ENCODE measurements around the gene RDX. TPM values are rescaled to one million over a fixed set of nuclear protein-coding genes. Genes with fewer than 3 reads are reported as not detected.

The RDX gene
- total RNA-seq, 1 donor from 2014 or later, result 55.0 TPM

GRCh38 chr11:110279881-110280280, 16.5 kb downstream of the RDX start:
- DNase-seq (ENCODE audit: extremely low spot score in 2 of 2), result no peak
- Histone ChIP-seq H3K4me3 (no peak overlapping the region), H3K36me3 (peaks cover 0 to 4% of the 10 kb centered on the region in 2 donors), H3K27me3 (no peaks in the 10 kb centered on the region), H3K27ac (no peak overlapping the region), H3K4me1 (no peaks in the 10 kb centered on the region), H3K9me3 (no peaks in the 10 kb centered on the region)
- intact Hi-C loops (cut with DNase I), result no loop called here
- TF ChIP-seq POLR2AphosphoS5 (IDR thresholded peaks at IDR 0.05; ENCODE audit: insufficient read depth in 1 of 2, low read depth in 1 of 2), result no peak
- no peak for TF ChIP-seq POLR2A (IDR thresholded peaks at IDR 0.05)
- TF ChIP-seq CTCF (IDR thresholded peaks at IDR 0.05), result no peak

- no peaks in the 10 kb centered on the region for H3K27me3 ChIP-seq
- no peak overlapping the region for H3K4me3 ChIP-seq
- H3K9me3 ChIP-seq, result no peaks in the 10 kb centered on the region
- TF ChIP-seq POLR2AphosphoS5 (IDR thresholded peaks at IDR 0.05; ENCODE audit: insufficient read depth in 1 of 2, low read depth in 1 of 2), result no peak
- TF ChIP-seq POLR2A (IDR thresholded peaks at IDR 0.05), result no peak
- no peak for TF ChIP-seq CTCF (IDR thresholded peaks at IDR 0.05)
- intact Hi-C loops (cut with DNase I), result no loop called here
- H3K36me3 ChIP-seq, result peaks cover 0 to 26% of the 10 kb centered on the region in 2 donors
- DNase-seq (ENCODE audit: extremely low spot score in 2 of 2), result no peak
- no peak overlapping the region for H3K27ac ChIP-seq
- H3K4me1 ChIP-seq, result peaks cover 6% of the 10 kb centered on the region
Observed at GRCh38 chr11:110272919-110273318, 23.5 kb downstream of the RDX start.

GRCh38 chr11:110269996-110270395, 26.4 kb downstream of the RDX start:
- TF ChIP-seq CTCF (IDR thresholded peaks at IDR 0.05), result no peak
- TF ChIP-seq POLR2AphosphoS5 (IDR thresholded peaks at IDR 0.05; ENCODE audit: insufficient read depth in 1 of 2, low read depth in 1 of 2), result no peak
- TF ChIP-seq POLR2A (IDR thresholded peaks at IDR 0.05), result no peak
- Histone ChIP-seq H3K27ac (no peak overlapping the region), H3K9me3 (no peaks in the 10 kb centered on the region), H3K4me1 (peaks cover 6% of the 10 kb centered on the region), H3K4me3 (no peak overlapping the region), H3K27me3 (no peaks in the 10 kb centered on the region), H3K36me3 (peaks cover 0 to 21% of the 10 kb centered on the region in 2 donors)
- intact Hi-C loops (cut with DNase I), result no loop called here
- no peak for DNase-seq (ENCODE audit: extremely low spot score in 2 of 2)

- TF ChIP-seq POLR2A (IDR thresholded peaks at IDR 0.05) (no peak), CTCF (IDR thresholded peaks at IDR 0.05) (no peak), POLR2AphosphoS5 (IDR thresholded peaks at IDR 0.05; ENCODE audit: insufficient read depth in 1 of 2, low read depth in 1 of 2) (no peak)
- H3K27ac ChIP-seq, result no peak overlapping the region
- intact Hi-C loops (cut with DNase I), result no loop called here
Observed at GRCh38 chr11:110268441-110268840, 28.0 kb downstream of the RDX start.

GRCh38 chr11:110262072-110262403, 34.4 kb downstream of the RDX start:
- peaks cover 0 to 17% of the 10 kb centered on the region in 2 donors for H3K36me3 ChIP-seq
- no peaks in the 10 kb centered on the region for H3K9me3 ChIP-seq
- H3K27me3 ChIP-seq, result no peaks in the 10 kb centered on the region
- no peaks in the 10 kb centered on the region for H3K4me1 ChIP-seq
- intact Hi-C loops (cut with DNase I), result no loop called here
- no peak for DNase-seq (ENCODE audit: extremely low spot score in 2 of 2)
- H3K4me3 ChIP-seq, result no peak overlapping the region
- H3K27ac ChIP-seq, result no peak overlapping the region
- TF ChIP-seq CTCF (IDR thresholded peaks at IDR 0.05), result no peak
- no peak for TF ChIP-seq POLR2A (IDR thresholded peaks at IDR 0.05)
- no peak for TF ChIP-seq POLR2AphosphoS5 (IDR thresholded peaks at IDR 0.05; ENCODE audit: insufficient read depth in 1 of 2, low read depth in 1 of 2)

More at GRCh38 chr11:110268441-110268840, 28.0 kb downstream of the RDX start:
- Histone ChIP-seq H3K4me1 (peaks cover 6% of the 10 kb centered on the region), H3K36me3 (peaks cover 0 to 26% of the 10 kb centered on the region in 2 donors), H3K4me3 (no peak overlapping the region), H3K9me3 (no peaks in the 10 kb centered on the region), H3K27me3 (no peaks in the 10 kb centered on the region)
- DNase-seq (ENCODE audit: extremely low spot score in 2 of 2), result no peak
